OCI-LY7 (cell line): ENCODE results near the gene MSH2. TPM values are rescaled to one million over a fixed set of nuclear protein-coding genes. Genes with fewer than 3 reads are reported as not detected.

Experiments
- BruUV-seq: library from RNA; stranded (reverse); fragments of 400-500 nt; replicated peaks from 2 replicates; lab custom pipeline; 2021; lab: Mats Ljungman, UMichigan
- CTCF ChIA-PET: fragments of 300-600 bp; sonication (Branson Sonifier 250); formaldehyde crosslinking; loops from one replicate; lab custom pipeline; 2022; ENCODE audit warnings: antibody characterized with exemption; ENCODE audit not compliant: unreplicated experiment; lab: Charles Lee
- POLR2A ChIA-PET: fragments of 300-600 bp; sonication (Branson Sonifier 250); formaldehyde crosslinking; loops from one replicate; lab custom pipeline; 2022; ENCODE audit warnings: antibody characterized with exemption; lab: Charles Lee
- DNase-seq: peaks from one replicate; pipeline ENCODE4 v3.0.0-alpha.2; 2015; ENCODE audit warnings: low spot score
- H2AFZ ChIP-seq: fragments of 200-600 bp; sonication (generic), shearing (Covaris generic); 2 replicates; pipeline ENCODE4 v1.6.1; 2014; ENCODE audit warnings: mild to moderate bottlenecking, antibody characterized with exemption, low read length, moderate library complexity
- H3K27ac ChIP-seq: fragments of 200-600 bp; sonication (generic); 2 replicates; pipeline ENCODE4 v1.5.1; 2014; ENCODE audit warnings: mixed run types, low read depth, mild to moderate bottlenecking, moderate library complexity, low read length, inconsistent platforms; ENCODE audit not compliant: poor library complexity, severe bottlenecking
- H3K36me3 ChIP-seq: fragments of 200-600 bp; sonication (generic); 2 replicates; pipeline ENCODE4 v1.6.1; 2014; ENCODE audit warnings: mild to moderate bottlenecking, antibody characterized with exemption, low read length, moderate library complexity, mixed read lengths; ENCODE audit not compliant: insufficient read depth
- H3K4me1 ChIP-seq: fragments of 200-600 bp; sonication (generic); 2 replicates; pipeline ENCODE4 v1.5.1; 2014; ENCODE audit warnings: mild to moderate bottlenecking, low read length; ENCODE audit not compliant: insufficient read depth, poor library complexity, severe bottlenecking
- H3K4me2 ChIP-seq: fragments of 200-600 bp; sonication (generic); 2 replicates; pipeline ENCODE4 v1.6.1; 2014; ENCODE audit warnings: mild to moderate bottlenecking, low read length
- H3K4me3 ChIP-seq: fragments of 200-600 bp; sonication (generic); 2 replicates; pipeline ENCODE4 v1.5.1; 2014; ENCODE audit warnings: mild to moderate bottlenecking, low read depth, low read length; ENCODE audit not compliant: poor library complexity, severe bottlenecking
- H3K79me2 ChIP-seq: fragments of 200-600 bp; sonication (generic); 2 replicates; pipeline ENCODE4 v1.6.1; 2016; ENCODE audit warnings: low read depth, mild to moderate bottlenecking, low read length, moderate library complexity, mixed read lengths; ENCODE audit not compliant: insufficient read depth
- H3K9me2 ChIP-seq: fragments of 200-600 bp; sonication (generic); 2 replicates; pipeline ENCODE4 v1.6.1; 2016; ENCODE audit warnings: mild to moderate bottlenecking, low read length, mixed read lengths; ENCODE audit not compliant: insufficient read depth
- H3K9me3 ChIP-seq: fragments of 200-600 bp; sonication (generic); 2 replicates; pipeline ENCODE4 v1.6.1; 2014; ENCODE audit warnings: mild to moderate bottlenecking, mixed run types, low read length, mixed read lengths
- H4K20me1 ChIP-seq: fragments of 200-600 bp; sonication (generic); 2 replicates; pipeline ENCODE4 v1.6.1; 2014; ENCODE audit warnings: mild to moderate bottlenecking, antibody characterized with exemption, low read length, moderate library complexity, mixed read lengths; ENCODE audit not compliant: insufficient read depth
- EZH2phosphoT487 ChIP-seq: fragments of 200-600 bp; sonication (generic); IDR thresholded peaks from 2 replicates; pipeline ENCODE4 v1.6.1; 2018; ENCODE audit warnings: low read depth, borderline replicate concordance, mild to moderate bottlenecking, mixed run types, antibody characterized with exemption, low read length, moderate library complexity, mixed read lengths
- intact Hi-C: fragments of 100-400 bp; cut with micrococcal nuclease; formaldehyde crosslinking; loops from one replicate; pipeline ENCODE4 v1.10.0; 2022; ENCODE audit not compliant: unreplicated experiment
- total RNA-seq, 2 experiments: library from RNA; depleted of rRNA in 1 of 2; stranded (reverse); fragments of >200 nt in 1 of 2; shearing (Covaris generic) in 1 of 2; gene quantifications; 2 replicates each; pipeline ENCODE4 v1.2.3, GENCODE V29; 2014 to 2022
- TF ChIP-seq, protein P1 (sequence below): fragments of 200-600 bp; sonication (generic); conservative IDR thresholded peaks from 2 replicates; pipeline ENCODE4 v1.5.1; 2014; ENCODE audit warnings: mild to moderate bottlenecking, antibody characterized with exemption, low read length, moderate library complexity, mixed read lengths

MSH2 gene
- total RNA-seq, 2 experiments from 2014 or later = 96.8 to 97.8 TPM

DNA sequence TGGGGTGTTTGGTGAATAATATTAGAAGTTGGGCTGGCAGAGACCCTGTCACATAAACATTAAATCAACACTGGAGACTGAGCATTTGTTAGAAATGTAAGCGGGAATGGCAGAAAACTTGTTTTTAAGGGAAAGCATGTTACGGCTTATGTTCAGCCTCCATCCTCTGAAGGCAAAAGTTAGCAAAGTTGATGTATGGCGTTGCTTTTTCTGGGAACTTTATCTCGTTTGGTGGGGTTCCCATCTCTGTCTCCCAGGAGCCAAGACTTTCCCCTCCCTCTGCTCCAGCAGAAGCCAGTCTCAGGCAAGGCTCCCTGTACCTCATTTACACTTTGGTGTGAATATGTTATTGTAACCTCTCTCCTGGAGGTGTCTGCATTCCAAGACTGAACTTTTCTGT lies 105.1 kb downstream of the MSH2 start:
- BruUV-seq = no TSS peak
- POLR2A ChIA-PET = no interaction called here
- CTCF ChIA-PET = no interaction called here
- no peak overlapping the region for H3K27ac ChIP-seq
- peaks cover 21% of the 10 kb centered on the region for H3K36me3 ChIP-seq
- H3K4me1 ChIP-seq = peaks cover 43% of the 10 kb centered on the region
- no peak overlapping the region for H2AFZ ChIP-seq
- TF ChIP-seq, protein P1, sequence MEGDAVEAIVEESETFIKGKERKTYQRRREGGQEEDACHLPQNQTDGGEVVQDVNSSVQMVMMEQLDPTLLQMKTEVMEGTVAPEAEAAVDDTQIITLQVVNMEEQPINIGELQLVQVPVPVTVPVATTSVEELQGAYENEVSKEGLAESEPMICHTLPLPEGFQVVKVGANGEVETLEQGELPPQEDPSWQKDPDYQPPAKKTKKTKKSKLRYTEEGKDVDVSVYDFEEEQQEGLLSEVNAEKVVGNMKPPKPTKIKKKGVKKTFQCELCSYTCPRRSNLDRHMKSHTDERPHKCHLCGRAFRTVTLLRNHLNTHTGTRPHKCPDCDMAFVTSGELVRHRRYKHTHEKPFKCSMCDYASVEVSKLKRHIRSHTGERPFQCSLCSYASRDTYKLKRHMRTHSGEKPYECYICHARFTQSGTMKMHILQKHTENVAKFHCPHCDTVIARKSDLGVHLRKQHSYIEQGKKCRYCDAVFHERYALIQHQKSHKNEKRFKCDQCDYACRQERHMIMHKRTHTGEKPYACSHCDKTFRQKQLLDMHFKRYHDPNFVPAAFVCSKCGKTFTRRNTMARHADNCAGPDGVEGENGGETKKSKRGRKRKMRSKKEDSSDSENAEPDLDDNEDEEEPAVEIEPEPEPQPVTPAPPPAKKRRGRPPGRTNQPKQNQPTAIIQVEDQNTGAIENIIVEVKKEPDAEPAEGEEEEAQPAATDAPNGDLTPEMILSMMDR = no peak
- no peak for TF ChIP-seq EZH2phosphoT487
- no peak overlapping the region for H3K4me3 ChIP-seq
- no peaks in the 10 kb centered on the region for H3K79me2 ChIP-seq
- H3K9me3 ChIP-seq = peaks cover 22% of the 10 kb centered on the region; the same call in 1 of the 2 replicates
- H3K9me2 ChIP-seq = no peaks in the 10 kb centered on the region
- no peak for DNase-seq
- intact Hi-C loops = no loop called here
- no peak overlapping the region for H3K4me2 ChIP-seq
- no peaks in the 10 kb centered on the region for H4K20me1 ChIP-seq

DNA sequence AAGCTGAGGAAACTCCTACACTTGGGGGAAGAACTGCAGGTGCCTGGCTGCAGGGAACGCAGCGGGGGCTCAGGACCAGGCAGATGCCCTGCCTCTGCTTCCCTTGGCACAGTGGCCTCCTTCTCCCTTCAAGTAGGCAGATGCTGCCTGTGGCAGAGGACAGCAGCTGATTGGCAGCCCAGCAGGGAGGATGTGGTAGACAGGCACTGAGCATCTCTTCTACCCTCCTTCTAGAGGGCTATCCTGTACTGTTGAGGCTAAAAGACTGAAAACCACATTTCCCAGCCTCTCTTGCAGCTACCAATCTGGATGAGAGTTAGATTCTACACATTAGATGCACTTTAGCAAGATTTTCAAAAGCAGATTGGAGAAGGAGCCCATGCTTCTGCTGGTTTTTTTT lies 105.7 kb downstream of the MSH2 start:
- H3K36me3 ChIP-seq = peaks cover 21% of the 10 kb centered on the region
- CTCF ChIA-PET = no interaction called here
- no peak for TF ChIP-seq EZH2phosphoT487
- TF ChIP-seq, protein P1 = no peak
- peaks cover 38% of the 10 kb centered on the region for H3K4me1 ChIP-seq
- intact Hi-C loops = no loop called here
- DNase-seq = no peak
- H3K79me2 ChIP-seq = no peaks in the 10 kb centered on the region
- POLR2A ChIA-PET = interaction anchor here (0.6 kb wide), 1 partner anchor 184 kb away, joined by 3 read pairs; no protein-coding TSS in a partner anchor
- no peak overlapping the region for H3K4me3 ChIP-seq
- no peak overlapping the region for H2AFZ ChIP-seq
- no peak overlapping the region for H3K4me2 ChIP-seq
- H4K20me1 ChIP-seq = no peaks in the 10 kb centered on the region
- peaks cover 22% of the 10 kb centered on the region; the same call in 1 of the 2 replicates for H3K9me3 ChIP-seq
- H3K27ac ChIP-seq = no peak overlapping the region
- H3K9me2 ChIP-seq = no peaks in the 10 kb centered on the region
- no TSS peak for BruUV-seq

DNA sequence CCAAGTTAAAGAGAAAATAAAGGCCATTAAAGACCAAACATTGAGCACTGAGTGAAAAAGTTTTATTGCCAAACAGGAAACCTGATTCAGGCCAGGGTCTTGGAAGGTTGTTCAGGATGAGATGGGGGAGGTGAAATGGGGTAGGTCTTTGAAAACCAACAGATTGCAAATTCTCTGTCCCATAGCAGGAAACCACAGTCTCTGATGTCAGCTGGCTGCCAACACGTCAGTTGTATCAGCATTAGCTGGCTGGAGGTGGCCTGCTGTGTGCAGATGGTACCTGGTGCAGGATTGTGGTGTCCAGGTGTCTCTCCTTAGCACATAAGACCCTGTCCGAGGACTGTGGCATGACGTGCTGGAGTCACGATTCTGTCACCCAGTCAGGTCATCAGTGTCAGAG lies 106.3 kb downstream of the MSH2 start:
- CTCF ChIA-PET = no interaction called here
- no TSS peak for BruUV-seq
- Histone ChIP-seq H3K4me2 (no peak overlapping the region), H3K79me2 (no peaks in the 10 kb centered on the region), H3K9me2 (no peaks in the 10 kb centered on the region), H3K4me3 (no peak overlapping the region), H2AFZ (no peak overlapping the region), H4K20me1 (no peaks in the 10 kb centered on the region), H3K27ac (no peak overlapping the region), H3K36me3 (peaks cover 21% of the 10 kb centered on the region), H3K4me1 (peaks cover 32% of the 10 kb centered on the region), H3K9me3 (peaks cover 22% of the 10 kb centered on the region; the same call in 1 of the 2 replicates)
- no peak for TF ChIP-seq EZH2phosphoT487
- TF ChIP-seq, protein P1 = no peak
- peak; percentile 29 for DNase-seq
- POLR2A ChIA-PET = interaction anchor here (0.6 to 1.8 kb wide), 4 partner anchors 10 to 1123 kb away, joined by 3 to 6 read pairs (median 4); no protein-coding TSS in a partner anchor
- intact Hi-C loops = no loop called here
